Measurements from ENCODE around the gene NR2F6. TPM values are rescaled to one million over a fixed set of nuclear protein-coding genes. Genes with fewer than 3 reads are reported as not detected.

Gene NR2F6
- total RNA-seq, 2 donors from 2014 or later = 129 to 195 TPM

GRCh38 chr19:17240826-17241399 lies 4.8 kb downstream of the NR2F6 start:
- no peak for DNase-seq
- Histone ChIP-seq H3K4me3 (no peak overlapping the region), H3K27me3 (no peaks in the 10 kb centered on the region), H3K9ac (ENCODE audit: low read depth in 2 of 2, low read length in 2 of 2) (peak overlapping the region in 1 of 2 donors; percentile 72), H3K4me1 (peaks cover 34% of the 10 kb centered on the region), H3K27ac (peak overlapping the region; percentile 70), H3K9me3 (no peaks in the 10 kb centered on the region), H3K36me3 (no peaks in the 10 kb centered on the region)
- intact Hi-C loops (cut with DNase I) = no loop called here
- no peak for TF ChIP-seq CTCF (IDR thresholded peaks at IDR 0.05)

- intact Hi-C loops (cut with DNase I) = no loop called here
- H3K4me1 ChIP-seq = peaks cover 36% of the 10 kb centered on the region
- DNase-seq = peak; percentile 79
Observed at GRCh38 chr19:17240062-17240752, 5.5 kb downstream of the NR2F6 start.

GRCh38 chr19:17237747-17238706 lies 7.7 kb downstream of the NR2F6 start:
- no peak for DNase-seq
- no peak overlapping the region for H3K4me3 ChIP-seq
- no peak overlapping the region for H3K9ac ChIP-seq (ENCODE audit: low read depth in 2 of 2, low read length in 2 of 2)
- intact Hi-C loops (cut with DNase I) = no loop called here
- H3K4me1 ChIP-seq = peaks cover 41% of the 10 kb centered on the region
- no peak for TF ChIP-seq CTCF (IDR thresholded peaks at IDR 0.05)
- no peaks in the 10 kb centered on the region for H3K9me3 ChIP-seq
- no peaks in the 10 kb centered on the region for H3K27me3 ChIP-seq
- no peaks in the 10 kb centered on the region for H3K36me3 ChIP-seq
- H3K27ac ChIP-seq = no peak overlapping the region

More at GRCh38 chr19:17240062-17240752, 5.5 kb downstream of the NR2F6 start:
- peak overlapping the region; percentile 70 for H3K27ac ChIP-seq
- no peaks in the 10 kb centered on the region for H3K27me3 ChIP-seq
- H3K9ac ChIP-seq (ENCODE audit: low read depth in 2 of 2, low read length in 2 of 2) = peak overlapping the region; percentile 66 to 72
- no peaks in the 10 kb centered on the region for H3K9me3 ChIP-seq
- no peak overlapping the region for H3K4me3 ChIP-seq
- H3K36me3 ChIP-seq = no peaks in the 10 kb centered on the region
- TF ChIP-seq CTCF (IDR thresholded peaks at IDR 0.05) = no peak

- intact Hi-C loops (cut with DNase I) = no loop called here
- Histone ChIP-seq H3K27me3 (no peaks in the 10 kb centered on the region), H3K9me3 (no peaks in the 10 kb centered on the region), H3K36me3 (peaks cover 6% of the 10 kb centered on the region), H3K9ac (ENCODE audit: low read depth in 2 of 2, low read length in 2 of 2) (peak overlapping the region in 1 of 2 donors; percentile 63), H3K27ac (peak overlapping the region; percentile 70), H3K4me3 (no peak overlapping the region), H3K4me1 (peaks cover 33% of the 10 kb centered on the region)
- no peak for DNase-seq
- no peak for TF ChIP-seq CTCF (IDR thresholded peaks at IDR 0.05)
Observed at GRCh38 chr19:17236811-17237543, 8.7 kb downstream of the NR2F6 start.
